OCI-LY3 (cell line): Measurements from ENCODE around the gene VWA7.

Experiments used
- CTCF ChIP-seq: fragments of 200-600, 300-600 bp; sonication (generic); IDR thresholded peaks from 2 replicates; pipeline ENCODE4 v1.5.1; 2014; ENCODE audit warnings: antibody characterized with exemption, low read length, low read depth
- EZH2phosphoT487 ChIP-seq: fragments of 200-600 bp; shearing (Covaris generic); IDR thresholded peaks from 2 replicates; pipeline ENCODE4 v1.6.1; 2018; ENCODE audit warnings: antibody characterized with exemption, mixed run types, low read depth

- TF ChIP-seq CTCF (no peak), EZH2phosphoT487 (no peak)
These were observed 34.5 kb upstream of the VWA7 start for GRCh38 chr6:31811645-31812044.
